Measurements from ENCODE around the gene CD302. TPM values are rescaled to one million over a fixed set of nuclear protein-coding genes. Genes with fewer than 3 reads are reported as not detected.

The CD302 gene
- total and polyA plus RNA-seq, 4 donors: 65.9 to 118 (median 96.8) TPM

- no peak overlapping the region for H3K4me3 ChIP-seq (ENCODE audit: low read depth in 1 of 3, low read length in 3 of 3)
- H3K9me3 ChIP-seq (ENCODE audit: control insufficient read depth in 4 of 4, low read length in 3 of 4): no peaks in the 10 kb centered on the region
- TF ChIP-seq YY1 (IDR thresholded peaks at IDR 0.05) (no peak), TAF1 (conservative IDR thresholded peaks at IDR 0.05) (no peak), RXRA (IDR thresholded peaks at IDR 0.05) (no peak), EGR1 (IDR thresholded peaks at IDR 0.05; ENCODE audit: low read depth in 2 of 2) (no peak), ATF3 (IDR thresholded peaks at IDR 0.05) (no peak), JUND (IDR thresholded peaks at IDR 0.05) (no peak)
- 79% methylated on average over 3 of the region's 3 CpGs for WGBS
- H3K27ac ChIP-seq (ENCODE audit: low read depth in 1 of 2, low read length in 2 of 2): no peak overlapping the region
- peaks cover 5 to 43% (median 18%) of the 10 kb centered on the region in 4 donors for H3K36me3 ChIP-seq (ENCODE audit: control insufficient read depth in 4 of 4, insufficient read depth in 3 of 4, low read depth in 1 of 4, low read length in 3 of 4)
- H3K9ac ChIP-seq (ENCODE audit: low read depth in 1 of 2, low read length in 2 of 2): no peak overlapping the region
- no peaks in the 10 kb centered on the region for H3K27me3 ChIP-seq (ENCODE audit: control insufficient read depth in 4 of 4, insufficient read depth in 4 of 4, low read length in 3 of 4)
- no peak for DNase-seq (ENCODE audit: low spot score)
- H3K4me1 ChIP-seq (ENCODE audit: control insufficient read depth in 4 of 4, insufficient read depth in 4 of 4, low read length in 3 of 4): no peaks in the 10 kb centered on the region
Observed at GRCh38 chr2:159736048-159736447, 62.0 kb downstream of the CD302 start.

GRCh38 chr2:159735648-159736047 is 62.4 kb downstream of the CD302 start:
- no peak for DNase-seq (ENCODE audit: low spot score)
- H3K4me3 ChIP-seq (ENCODE audit: low read depth in 1 of 3, low read length in 3 of 3): no peak overlapping the region
- no peaks in the 10 kb centered on the region for H3K4me1 ChIP-seq (ENCODE audit: control insufficient read depth in 4 of 4, insufficient read depth in 4 of 4, low read length in 3 of 4)
- 93% methylated on average over 1 of the region's 1 CpG for WGBS
- TF ChIP-seq FOXA2 (IDR thresholded peaks at IDR 0.05) (no peak), RXRA (IDR thresholded peaks at IDR 0.05) (no peak), TAF1 (conservative IDR thresholded peaks at IDR 0.05) (no peak), FOXA1 (IDR thresholded peaks at IDR 0.05) (no peak), EGR1 (IDR thresholded peaks at IDR 0.05; ENCODE audit: low read depth in 2 of 2) (no peak), HNF4G (IDR thresholded peaks at IDR 0.05) (no peak), REST (IDR thresholded peaks at IDR 0.05) (no peak), HNF4A (conservative IDR thresholded peaks at IDR 0.05) (no peak)
- no peaks in the 10 kb centered on the region for H3K27me3 ChIP-seq (ENCODE audit: control insufficient read depth in 4 of 4, insufficient read depth in 4 of 4, low read length in 3 of 4)
- no peak overlapping the region for H3K27ac ChIP-seq (ENCODE audit: low read depth in 1 of 2, low read length in 2 of 2)
- H3K9me3 ChIP-seq (ENCODE audit: control insufficient read depth in 4 of 4, low read length in 3 of 4): no peaks in the 10 kb centered on the region
- H3K9ac ChIP-seq (ENCODE audit: low read depth in 1 of 2, low read length in 2 of 2): no peak overlapping the region
- peaks cover 8 to 47% (median 22%) of the 10 kb centered on the region in 4 donors for H3K36me3 ChIP-seq (ENCODE audit: control insufficient read depth in 4 of 4, insufficient read depth in 3 of 4, low read depth in 1 of 4, low read length in 3 of 4)

- WGBS: 63% methylated on average over 3 of the region's 3 CpGs
- Histone ChIP-seq H3K9me3 (ENCODE audit: control insufficient read depth in 4 of 4, low read length in 3 of 4) (no peaks in the 10 kb centered on the region), H3K9ac (ENCODE audit: low read depth in 1 of 2, low read length in 2 of 2) (no peak overlapping the region), H3K4me3 (ENCODE audit: low read depth in 1 of 3, low read length in 3 of 3) (no peak overlapping the region), H3K36me3 (ENCODE audit: control insufficient read depth in 4 of 4, insufficient read depth in 3 of 4, low read depth in 1 of 4, low read length in 3 of 4) (peaks cover 4 to 31% (median 21%) of the 10 kb centered on the region in 4 donors), H3K27me3 (ENCODE audit: control insufficient read depth in 4 of 4, insufficient read depth in 4 of 4, low read length in 3 of 4) (no peaks in the 10 kb centered on the region), H3K4me1 (ENCODE audit: control insufficient read depth in 4 of 4, insufficient read depth in 4 of 4, low read length in 3 of 4) (peaks cover 0 to 3% (median 0%) of the 10 kb centered on the region in 4 donors), H3K27ac (ENCODE audit: low read depth in 1 of 2, low read length in 2 of 2) (no peak overlapping the region)
- DNase-seq (ENCODE audit: low spot score): no peak
- TF ChIP-seq REST (IDR thresholded peaks at IDR 0.05): no peak
Observed at GRCh38 chr2:159728629-159729028, 69.4 kb downstream of the CD302 start.

All from liver (tissue), 9 donors.